HG03460 (cell line): ENCODE results near the gene TMEM178B.

Source experiments
- ATAC-seq: cut with Tn5 transposase; IDR thresholded peaks from one replicate; pipeline ENCODE4 v1.9.1; 2021; ENCODE audit not compliant: unreplicated experiment

The TMEM178B gene

GRCh38 chr7:141349338-141349737, 275.5 kb downstream of the TMEM178B start:
- ATAC-seq = no peak

- no peak for ATAC-seq
Observed at GRCh38 chr7:141349804-141350203, 275.9 kb downstream of the TMEM178B start.

- ATAC-seq = no peak
Observed at GRCh38 chr7:141351175-141351574, 277.3 kb downstream of the TMEM178B start.

GRCh38 chr7:141352955-141353354, 279.1 kb downstream of the TMEM178B start:
- ATAC-seq = no peak

GRCh38 chr7:141354251-141354650, 280.4 kb downstream of the TMEM178B start:
- no peak for ATAC-seq

GRCh38 chr7:141355032-141355431, 281.2 kb downstream of the TMEM178B start:
- ATAC-seq = no peak

GRCh38 chr7:141356161-141356560, 282.3 kb downstream of the TMEM178B start:
- ATAC-seq = no peak

- ATAC-seq = no peak
Observed at GRCh38 chr7:141358386-141358785, 284.5 kb downstream of the TMEM178B start.

- no peak for ATAC-seq
Observed at GRCh38 chr7:141359262-141359661, 285.4 kb downstream of the TMEM178B start.

- ATAC-seq = no peak
Observed at GRCh38 chr7:141359740-141360415, 286.0 kb downstream of the TMEM178B start.

- ATAC-seq = no peak
Observed at GRCh38 chr7:141360416-141360760, 286.5 kb downstream of the TMEM178B start.

- no peak for ATAC-seq
Observed at GRCh38 chr7:141360803-141361202, 286.9 kb downstream of the TMEM178B start.

GRCh38 chr7:141361479-141361878, 287.6 kb downstream of the TMEM178B start:
- no peak for ATAC-seq

GRCh38 chr7:141361960-141362359, 288.1 kb downstream of the TMEM178B start:
- ATAC-seq = no peak

GRCh38 chr7:141362580-141363435, 288.9 kb downstream of the TMEM178B start:
- no peak for ATAC-seq

- no peak for ATAC-seq
Observed at GRCh38 chr7:141363748-141364147, 289.9 kb downstream of the TMEM178B start.

- no peak for ATAC-seq
Observed at GRCh38 chr7:141366091-141366621, 292.3 kb downstream of the TMEM178B start.

GRCh38 chr7:141369422-141369821, 295.6 kb downstream of the TMEM178B start:
- ATAC-seq = no peak

- no peak for ATAC-seq
Observed at GRCh38 chr7:141370178-141370577, 296.3 kb downstream of the TMEM178B start.

GRCh38 chr7:141370650-141371049, 296.8 kb downstream of the TMEM178B start:
- ATAC-seq = no peak

GRCh38 chr7:141374425-141374824, 300.6 kb downstream of the TMEM178B start:
- no peak for ATAC-seq

- no peak for ATAC-seq
Observed at GRCh38 chr7:141375442-141375841, 301.6 kb downstream of the TMEM178B start.
